Measurements from ENCODE around the gene LHPP.
A peak's percentile ranks its signal among the peaks of the same experiment; 100 is the strongest.

The LHPP gene

DNA sequence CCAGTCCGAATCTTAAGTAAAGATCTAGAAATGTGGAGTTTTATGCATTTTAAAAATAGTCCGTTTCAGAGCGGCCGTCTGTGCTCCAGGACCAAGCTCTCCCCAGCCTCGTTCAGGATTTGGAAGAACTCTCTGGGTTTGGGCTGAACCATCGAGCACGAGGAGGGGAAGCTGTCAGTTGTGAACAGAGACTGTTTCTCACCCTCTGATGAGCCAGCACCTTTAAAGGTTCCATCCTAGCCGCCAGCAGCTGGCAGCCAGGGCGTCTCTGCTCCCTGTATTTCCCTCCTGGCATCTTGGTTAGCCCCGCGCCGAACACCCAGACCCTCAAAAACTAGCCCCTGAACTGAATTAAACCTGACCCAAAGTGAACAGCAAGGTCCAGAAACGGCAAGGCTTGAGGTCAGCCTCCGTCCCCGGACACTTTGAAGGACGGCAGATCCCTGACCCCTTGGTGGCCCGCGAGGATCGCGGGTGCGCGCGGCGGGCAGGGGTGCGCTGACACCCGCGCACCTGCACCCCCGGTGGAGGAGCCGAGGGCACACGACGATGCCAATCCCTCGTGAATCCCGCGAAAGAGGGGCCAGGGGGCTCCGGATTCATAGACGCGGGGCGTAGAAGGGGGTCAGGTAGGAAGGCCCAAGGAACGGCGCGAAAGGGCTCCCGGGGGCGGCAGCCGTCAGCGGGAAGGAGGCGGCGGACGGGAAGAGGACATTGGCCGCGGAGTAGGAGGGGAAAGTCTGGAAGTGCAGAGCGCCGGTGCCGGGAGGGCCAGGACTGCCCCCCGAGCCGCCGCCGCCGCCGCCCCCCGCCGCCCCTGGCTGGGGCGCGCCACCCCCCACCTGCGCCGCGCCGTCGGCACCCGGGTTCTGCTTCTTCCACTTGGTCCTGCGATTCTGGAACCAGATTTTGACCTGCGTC, 14.5 kb upstream of the LHPP start:
- FAIRE-seq = no peak

DNA sequence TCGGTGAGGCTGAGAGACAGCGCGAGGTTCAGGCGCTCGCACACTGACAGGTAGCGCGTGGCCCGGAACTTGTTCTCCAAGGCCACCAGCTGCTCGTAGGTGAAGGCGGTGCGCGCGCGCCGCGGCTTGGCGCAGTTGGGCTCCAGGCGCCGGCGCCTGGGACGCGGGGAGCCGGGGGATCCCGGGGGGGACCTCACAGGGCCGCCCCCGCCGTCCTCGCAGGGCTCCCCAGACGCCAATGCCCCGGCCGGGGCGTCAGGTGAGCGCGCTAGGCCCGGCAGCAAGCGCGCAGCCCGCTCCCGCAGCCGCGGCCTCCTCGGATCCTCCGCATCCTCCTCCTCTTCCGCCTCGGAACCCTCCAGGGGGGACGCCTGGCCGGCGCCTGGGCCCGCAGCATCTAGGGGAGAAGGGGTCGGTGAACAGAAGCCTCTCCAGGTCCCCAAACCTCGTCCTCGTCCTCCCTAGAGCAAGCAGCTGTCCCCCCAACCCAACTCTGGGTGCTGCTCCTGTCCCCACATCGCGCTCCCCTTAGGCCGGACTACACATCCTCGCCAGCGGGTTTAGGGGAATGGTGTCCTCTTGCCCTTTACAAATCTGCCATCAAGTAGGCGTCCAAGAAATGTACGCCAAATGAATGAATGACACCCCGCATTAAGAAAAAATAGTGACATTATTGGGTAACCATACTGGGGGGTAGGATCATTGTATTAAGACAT, 13.7 kb upstream of the LHPP start:
- no peak for DNase-seq (ENCODE audit: insufficient read length, low spot score)
- TF ChIP-seq POLR2A (IDR thresholded peaks at IDR 0.05; ENCODE audit: low read depth, low read length) = no peak
- TF ChIP-seq POU2F2 (IDR thresholded peaks at IDR 0.05; ENCODE audit: low read depth, low read length) = no peak
- FAIRE-seq = no peak

More for the DNA sequence above, 14.5 kb upstream of the LHPP start:
- no peak for TF ChIP-seq POLR2A (IDR thresholded peaks at IDR 0.05; ENCODE audit: low read depth, low read length)
- TF ChIP-seq PAX5 (IDR thresholded peaks at IDR 0.05; ENCODE audit: insufficient read depth, low read length, severe bottlenecking) = no peak
- TF ChIP-seq SPI1 (IDR thresholded peaks at IDR 0.05; ENCODE audit: low read depth, low read length) = no peak
- no peak for TF ChIP-seq TAF1 (IDR thresholded peaks at IDR 0.05; ENCODE audit: low read depth, low read length)
- no peak for TF ChIP-seq POU2F2 (IDR thresholded peaks at IDR 0.05; ENCODE audit: low read depth, low read length)
- no peak for TF ChIP-seq POLR2AphosphoS5 (IDR thresholded peaks at IDR 0.05; ENCODE audit: low read depth, low read length)
- DNase-seq (ENCODE audit: insufficient read length, low spot score) = no peak

GRCh38 chr10:124448696-124449169, 12.9 kb upstream of the LHPP start:
- DNase-seq (ENCODE audit: insufficient read length, low spot score) (no peak), FAIRE-seq (no peak)
- TF ChIP-seq TAF1 (IDR thresholded peaks at IDR 0.05; ENCODE audit: low read depth, low read length) = no peak
- no peak for TF ChIP-seq PAX5 (IDR thresholded peaks at IDR 0.05; ENCODE audit: insufficient read depth, low read length, severe bottlenecking)
- TF ChIP-seq POU2F2 (IDR thresholded peaks at IDR 0.05; ENCODE audit: low read depth, low read length) = no peak
- TF ChIP-seq POLR2A (IDR thresholded peaks at IDR 0.05; ENCODE audit: low read depth, low read length) = no peak
- no peak for TF ChIP-seq SPI1 (IDR thresholded peaks at IDR 0.05; ENCODE audit: low read depth, low read length)
- TF ChIP-seq POLR2AphosphoS5 (IDR thresholded peaks at IDR 0.05; ENCODE audit: low read depth, low read length) = no peak

DNA sequence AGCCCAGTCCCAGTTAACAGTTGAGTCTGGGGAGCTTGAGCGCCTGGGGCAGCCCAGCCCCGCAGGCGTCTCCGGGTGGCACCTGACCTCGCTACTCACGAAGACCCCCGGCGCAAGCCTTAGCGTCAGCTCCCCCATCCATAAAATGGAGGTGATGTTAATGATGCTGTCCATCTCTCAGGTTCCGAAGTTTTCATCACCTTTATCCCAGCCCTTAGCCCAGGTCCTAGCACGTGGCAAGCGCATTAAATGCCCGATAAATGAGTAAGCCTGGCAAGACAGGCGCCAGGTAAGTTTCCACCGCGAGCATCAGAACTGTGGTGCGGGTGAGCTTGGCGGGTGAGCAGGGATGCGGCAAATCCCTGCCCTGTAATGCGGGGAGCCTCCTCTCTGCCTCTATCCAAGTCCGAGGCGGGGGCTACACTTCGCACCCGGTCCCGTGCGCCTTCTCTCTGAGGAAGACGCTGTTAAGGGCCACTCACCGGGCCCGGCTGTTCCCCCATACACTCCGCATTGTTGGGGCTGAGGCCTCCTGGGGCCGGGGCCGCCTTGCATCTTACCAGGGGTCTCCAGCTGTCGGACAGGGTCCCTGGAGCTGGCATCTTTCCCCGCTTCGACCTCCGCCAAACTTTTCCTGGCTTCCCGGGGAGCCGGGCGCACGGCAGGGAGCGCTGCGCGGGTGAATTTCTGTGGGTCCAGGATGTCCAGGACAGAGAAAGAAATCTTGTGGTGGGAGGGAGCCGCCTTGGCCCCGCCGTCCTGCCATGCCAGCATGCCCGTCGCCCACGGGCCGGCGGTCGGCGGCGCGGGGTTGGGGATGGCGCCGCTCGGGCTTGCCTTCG, 12.2 kb upstream of the LHPP start:
- FAIRE-seq = no peak
- TF ChIP-seq POLR2AphosphoS5 (IDR thresholded peaks at IDR 0.05; ENCODE audit: low read depth, low read length) (no peak), SPI1 (IDR thresholded peaks at IDR 0.05; ENCODE audit: low read depth, low read length) (no peak), PAX5 (IDR thresholded peaks at IDR 0.05; ENCODE audit: insufficient read depth, low read length, severe bottlenecking) (no peak), TAF1 (IDR thresholded peaks at IDR 0.05; ENCODE audit: low read depth, low read length) (no peak), POLR2A (IDR thresholded peaks at IDR 0.05; ENCODE audit: low read depth, low read length) (no peak), POU2F2 (IDR thresholded peaks at IDR 0.05; ENCODE audit: low read depth, low read length) (no peak)
- no peak for DNase-seq (ENCODE audit: insufficient read length, low spot score)

- no peak for DNase-seq (ENCODE audit: insufficient read length, low spot score)
- TF ChIP-seq POLR2A (IDR thresholded peaks at IDR 0.05; ENCODE audit: low read depth, low read length) (no peak), PAX5 (IDR thresholded peaks at IDR 0.05; ENCODE audit: insufficient read depth, low read length, severe bottlenecking) (no peak), POU2F2 (IDR thresholded peaks at IDR 0.05; ENCODE audit: low read depth, low read length) (no peak), TAF1 (IDR thresholded peaks at IDR 0.05; ENCODE audit: low read depth, low read length) (no peak), SPI1 (IDR thresholded peaks at IDR 0.05; ENCODE audit: low read depth, low read length) (no peak), POLR2AphosphoS5 (IDR thresholded peaks at IDR 0.05; ENCODE audit: low read depth, low read length) (no peak)
- peak; percentile 33 for FAIRE-seq
These were observed 11.4 kb upstream of the LHPP start, which contains the start of gene NKX1-2 for GRCh38 chr10:124450012-124450782. Gene NKX1-2, minus strand, starts transcription at chr10:124450035. Its CDS starts 92 bp downstream, at chr10:124449943.

DNA sequence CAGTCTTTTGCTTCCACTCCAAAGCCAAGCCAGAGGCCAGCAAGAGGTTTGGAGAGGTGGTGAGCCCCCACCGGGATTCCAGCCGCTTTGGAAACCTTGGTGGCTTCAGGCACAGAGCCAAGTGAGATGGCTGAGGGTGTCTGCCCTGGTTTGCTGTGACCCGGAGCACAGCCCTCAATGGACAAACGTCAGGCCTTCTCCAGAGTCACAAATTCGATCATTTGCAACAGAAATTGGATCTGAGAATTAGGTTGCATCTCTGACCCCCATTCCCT, 10.9 kb upstream of the LHPP start:
- DNase-seq (ENCODE audit: insufficient read length, low spot score) = no peak
- TF ChIP-seq POLR2AphosphoS5 (IDR thresholded peaks at IDR 0.05; ENCODE audit: low read depth, low read length) = no peak
- no peak for TF ChIP-seq SPI1 (IDR thresholded peaks at IDR 0.05; ENCODE audit: low read depth, low read length)
- TF ChIP-seq PAX5 (IDR thresholded peaks at IDR 0.05; ENCODE audit: insufficient read depth, low read length, severe bottlenecking) = no peak
- TF ChIP-seq POLR2A (IDR thresholded peaks at IDR 0.05; ENCODE audit: low read depth, low read length) = no peak
- TF ChIP-seq POU2F2 (IDR thresholded peaks at IDR 0.05; ENCODE audit: low read depth, low read length) = no peak
- no peak for TF ChIP-seq TAF1 (IDR thresholded peaks at IDR 0.05; ENCODE audit: low read depth, low read length)
- no peak for FAIRE-seq

- no peak for TF ChIP-seq SPI1 (IDR thresholded peaks at IDR 0.05; ENCODE audit: low read depth, low read length)
- TF ChIP-seq PAX5 (IDR thresholded peaks at IDR 0.05; ENCODE audit: insufficient read depth, low read length, severe bottlenecking) = no peak
- no peak for TF ChIP-seq TAF1 (IDR thresholded peaks at IDR 0.05; ENCODE audit: low read depth, low read length)
- no peak for TF ChIP-seq POLR2AphosphoS5 (IDR thresholded peaks at IDR 0.05; ENCODE audit: low read depth, low read length)
- TF ChIP-seq POU2F2 (IDR thresholded peaks at IDR 0.05; ENCODE audit: low read depth, low read length) = no peak
- TF ChIP-seq POLR2A (IDR thresholded peaks at IDR 0.05; ENCODE audit: low read depth, low read length) = no peak
- no peak for FAIRE-seq
- DNase-seq (ENCODE audit: insufficient read length, low spot score) = no peak
These were observed 10.3 kb upstream of the LHPP start for GRCh38 chr10:124451276-124451675.

DNA sequence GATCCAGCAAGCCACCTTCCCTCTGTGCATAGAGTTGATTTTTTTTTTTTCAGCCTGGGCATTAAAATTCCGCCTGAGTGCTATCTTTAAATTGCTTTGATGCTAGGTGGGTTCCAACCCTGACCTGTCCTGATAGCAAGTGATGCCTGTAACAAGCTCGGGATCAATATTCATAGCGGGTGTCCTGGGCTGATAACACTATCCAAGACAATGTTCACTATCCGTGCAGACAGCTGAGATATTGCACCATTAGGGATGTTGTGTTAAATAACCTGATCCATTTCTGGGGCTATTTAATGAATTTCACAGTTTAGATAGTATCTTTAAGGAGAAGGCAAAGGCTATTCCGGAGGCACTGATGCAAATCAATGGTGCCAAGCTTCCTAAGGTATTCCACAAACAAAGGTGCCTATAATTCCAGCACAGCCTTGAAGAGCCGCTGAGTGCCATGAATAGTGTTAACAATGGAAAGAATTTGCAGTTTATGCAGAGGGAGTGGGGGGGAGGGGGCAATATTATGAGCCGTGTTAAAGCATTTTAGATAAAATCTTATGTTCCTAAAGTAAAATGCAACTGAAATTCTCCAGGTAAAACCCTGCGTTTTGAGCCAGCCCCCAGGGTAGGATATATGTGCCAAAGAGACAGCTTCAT, 7.5 kb upstream of the LHPP start:
- TF ChIP-seq SPI1 (IDR thresholded peaks at IDR 0.05; ENCODE audit: low read depth, low read length) = no peak
- no peak for TF ChIP-seq TAF1 (IDR thresholded peaks at IDR 0.05; ENCODE audit: low read depth, low read length)
- no peak for TF ChIP-seq PAX5 (IDR thresholded peaks at IDR 0.05; ENCODE audit: insufficient read depth, low read length, severe bottlenecking)
- TF ChIP-seq POU2F2 (IDR thresholded peaks at IDR 0.05; ENCODE audit: low read depth, low read length) = no peak
- TF ChIP-seq POLR2A (IDR thresholded peaks at IDR 0.05; ENCODE audit: low read depth, low read length) = no peak
- TF ChIP-seq POLR2AphosphoS5 (IDR thresholded peaks at IDR 0.05; ENCODE audit: low read depth, low read length) = no peak
- FAIRE-seq (no peak), DNase-seq (ENCODE audit: insufficient read length, low spot score) (no peak)
